IPS DF 19.7 (cell line): ENCODE results near the gene OGFR.

ENCODE experiments used
- DNase-seq: peaks from one replicate; pipeline ENCODE4 v3.0.0-alpha.2; 2013; ENCODE audit warnings: low read depth, low spot score

OGFR gene

DNA sequence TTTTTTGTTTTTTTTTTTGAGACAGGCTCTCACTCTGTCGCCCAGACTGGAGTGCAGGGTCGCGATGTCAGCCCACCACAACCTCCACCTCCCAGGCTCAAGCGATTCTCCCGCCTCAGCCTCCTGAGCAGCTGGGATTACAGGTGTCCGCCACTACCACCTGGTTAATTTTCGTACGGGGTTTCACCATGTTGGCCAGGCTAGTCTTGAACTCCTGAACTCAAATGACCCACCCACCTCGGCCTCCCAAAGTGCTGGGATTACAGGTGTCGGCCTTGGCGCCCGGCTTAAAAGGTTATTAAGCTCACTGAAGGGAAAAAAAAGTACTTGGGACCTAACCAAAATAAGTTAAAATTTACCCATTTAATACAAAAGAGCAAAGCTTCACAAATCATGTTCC, 55.1 kb downstream of the OGFR start:
- no peak for DNase-seq

DNA sequence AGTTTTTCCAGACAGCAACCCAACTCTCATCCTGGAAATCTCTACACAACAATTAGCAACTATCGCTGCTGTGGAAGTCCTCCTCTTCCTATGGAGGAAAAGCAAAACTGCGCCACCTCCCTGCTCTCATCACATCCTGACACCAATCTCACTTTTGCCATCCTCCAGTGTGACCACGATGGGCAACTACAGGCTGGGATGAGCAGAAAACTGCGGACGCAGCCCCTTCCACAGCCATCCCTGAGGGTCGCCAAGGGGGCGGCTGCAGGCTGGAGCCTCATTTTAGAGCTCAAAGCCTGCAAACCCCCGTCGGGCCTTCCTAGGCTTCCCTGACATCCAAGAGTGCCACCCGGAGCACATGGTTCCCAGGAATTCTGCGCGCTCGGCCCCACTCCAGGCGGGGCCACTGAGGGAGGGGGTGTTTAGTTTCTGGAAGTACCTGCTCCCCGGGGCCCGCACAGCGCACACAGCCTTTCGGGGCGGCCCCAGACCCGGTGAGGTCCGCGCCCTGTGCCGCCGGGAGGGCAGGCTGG, 55.8 kb downstream of the OGFR start:
- DNase-seq, result no peak

DNA sequence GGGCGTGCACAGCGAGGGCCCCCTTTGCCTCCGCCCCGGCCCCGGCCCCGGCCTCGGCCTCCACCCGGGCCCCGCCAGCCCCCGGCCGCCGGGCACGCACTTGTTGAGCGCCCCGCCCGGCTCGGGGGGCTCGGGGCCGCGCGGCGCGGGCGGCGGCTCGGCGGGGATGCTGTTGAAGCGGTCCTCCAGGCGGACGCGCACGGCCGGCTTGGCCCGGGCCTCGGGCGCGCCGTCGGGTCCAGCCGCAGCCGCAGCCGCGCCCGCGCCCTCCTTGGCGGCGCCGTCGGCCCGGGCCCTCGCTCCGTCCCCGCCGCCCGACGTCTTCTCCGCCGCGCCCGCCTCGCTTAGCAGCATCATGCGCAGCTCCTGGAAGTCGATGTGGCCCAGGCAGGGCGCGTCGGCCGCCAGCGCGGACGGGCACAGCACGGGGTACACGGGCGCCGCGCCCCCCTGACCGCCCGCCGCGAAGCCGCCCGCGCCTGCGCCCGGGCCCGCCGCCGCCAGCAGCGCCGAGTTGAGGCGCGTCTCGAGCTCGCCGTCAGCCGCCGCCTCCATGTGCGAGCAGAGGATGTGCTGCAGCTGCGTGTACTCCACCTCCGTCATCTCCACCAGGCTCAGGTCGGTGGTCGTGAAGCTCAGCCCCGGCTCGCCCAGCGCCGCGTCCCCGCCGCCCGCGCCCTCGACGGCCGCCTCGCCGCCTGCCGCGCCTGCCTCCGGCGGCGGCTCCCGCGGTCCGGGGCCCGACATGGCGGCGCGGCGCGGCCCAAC, 56.5 kb downstream of the OGFR start:
- no peak for DNase-seq

DNA sequence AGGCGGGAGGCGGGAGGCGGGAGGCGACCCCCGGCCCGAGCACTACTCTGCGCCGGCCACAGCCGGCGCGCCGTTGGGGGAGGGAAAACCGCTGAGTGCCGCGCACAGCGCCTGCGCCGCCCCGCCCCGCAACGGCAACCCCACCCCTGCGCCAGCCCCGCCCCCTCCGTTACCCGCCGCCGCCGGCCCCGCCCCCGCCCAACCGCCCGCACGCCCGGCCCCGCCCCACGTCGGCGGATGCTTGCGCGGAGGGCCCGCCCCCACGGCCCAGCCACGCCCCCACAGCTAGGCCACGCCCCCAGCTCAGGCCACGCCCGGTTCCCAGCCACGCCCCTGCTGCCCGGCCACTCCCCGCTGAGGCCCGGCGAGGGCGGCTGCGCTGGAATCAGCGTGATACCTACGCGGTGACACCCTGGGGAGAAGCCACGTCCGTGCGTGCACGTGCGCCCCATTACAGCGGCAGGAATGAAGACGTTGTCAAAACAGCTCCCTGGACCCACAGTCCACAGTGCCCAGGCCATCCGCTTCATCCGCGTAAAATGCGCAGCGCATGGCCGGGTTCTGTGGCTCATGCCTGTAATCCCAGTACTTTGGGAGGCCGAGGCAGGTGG, 57.2 kb downstream of the OGFR start, which contains the start of gene TCFL5:
Gene TCFL5, minus strand, starts transcription at position 97 of the 611 bp plus-strand sequence. CDS start 152 bp downstream, outside the sequence.
- no peak for DNase-seq
